KMS-11 (cell line): ENCODE results near the gene XRCC4.

Experiments used
- H2AFZ ChIP-seq: fragments of 200-600 bp; sonication (generic); 2 replicates; pipeline ENCODE4 v1.6.1; 2016; ENCODE audit warnings: antibody characterized with exemption, mixed run types, low read depth
- H3K27ac ChIP-seq: fragments of 200-600 bp; sonication (generic); 2 replicates; pipeline ENCODE4 v1.6.1; 2016; ENCODE audit warnings: mild to moderate bottlenecking, mixed run types
- H3K27me3 ChIP-seq: fragments of 200-600 bp; sonication (generic); 2 replicates; pipeline ENCODE4 v1.6.1; 2017; ENCODE audit warnings: mild to moderate bottlenecking, low read depth, mixed run types, moderate library complexity; ENCODE audit not compliant: insufficient read depth
- H3K36me3 ChIP-seq: fragments of 200-600 bp; sonication (generic); 2 replicates; pipeline ENCODE4 v1.6.1; 2017; ENCODE audit warnings: mild to moderate bottlenecking, mixed run types; ENCODE audit not compliant: insufficient read depth
- H3K4me1 ChIP-seq: fragments of 200-600 bp; sonication (generic); 2 replicates; pipeline ENCODE4 v1.6.1; 2016; ENCODE audit warnings: mild to moderate bottlenecking, low read depth, mixed run types; ENCODE audit not compliant: poor library complexity, severe bottlenecking
- H3K4me2 ChIP-seq: fragments of 200-600 bp; sonication (generic); 2 replicates; pipeline ENCODE4 v1.7.0; 2016; ENCODE audit warnings: mild to moderate bottlenecking, mixed run types
- H3K4me3 ChIP-seq: fragments of 200-600 bp; sonication (generic); IDR thresholded peaks from 2 replicates; pipeline ENCODE4 v1.6.1; 2017; ENCODE audit warnings: low read depth, low read length, mixed read lengths; ENCODE audit not compliant: insufficient read depth
- H3K79me2 ChIP-seq: fragments of 200-600 bp; sonication (generic); 2 replicates; pipeline ENCODE4 v1.6.1; 2016; ENCODE audit warnings: low read depth, mixed run types; ENCODE audit not compliant: insufficient read depth
- H3K9ac ChIP-seq: fragments of 200-600 bp; sonication (generic); 2 replicates; pipeline ENCODE4 v1.6.1; 2016; ENCODE audit warnings: mild to moderate bottlenecking, mixed run types
- H4K20me1 ChIP-seq: fragments of 200-600 bp; sonication (generic); 2 replicates; pipeline ENCODE4 v1.6.1; 2016; ENCODE audit warnings: mild to moderate bottlenecking, mixed run types; ENCODE audit not compliant: insufficient read depth
- CTCF ChIP-seq: fragments of 200-600 bp; sonication (generic); conservative IDR thresholded peaks from 2 replicates; pipeline ENCODE4 v1.6.1; 2017; ENCODE audit warnings: low read depth, mild to moderate bottlenecking, antibody characterized with exemption, low read length, moderate library complexity, mixed read lengths

The XRCC4 gene

DNA sequence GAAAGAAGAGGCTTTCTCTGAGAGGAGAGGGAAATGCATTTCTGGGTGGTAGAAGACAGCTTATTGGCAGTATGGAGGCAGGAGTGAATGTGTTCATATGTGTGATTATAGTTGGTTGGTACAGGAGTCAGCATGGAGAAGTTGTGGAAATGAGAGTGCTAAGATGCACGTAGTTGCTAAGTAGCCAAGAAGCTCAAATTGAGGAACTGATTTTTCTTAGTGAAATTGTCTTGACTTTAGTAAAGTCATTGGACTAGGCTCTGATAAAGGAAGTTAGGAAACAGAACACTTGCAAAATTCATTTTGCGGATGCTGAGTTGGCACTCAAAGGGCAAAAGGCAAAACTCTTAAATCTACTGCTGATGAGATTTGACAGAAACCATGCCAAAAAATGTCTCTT lies 235.3 kb downstream of the XRCC4 start:
- Histone ChIP-seq H3K4me3 (no peak overlapping the region), H3K27ac (no peak overlapping the region), H3K4me2 (no peak overlapping the region), H4K20me1 (no peaks in the 10 kb centered on the region), H3K36me3 (no peaks in the 10 kb centered on the region), H2AFZ (no peak overlapping the region), H3K4me1 (no peaks in the 10 kb centered on the region), H3K27me3 (no peaks in the 10 kb centered on the region), H3K79me2 (no peaks in the 10 kb centered on the region), H3K9ac (no peak overlapping the region)
- TF ChIP-seq CTCF = no peak

- H3K4me1 ChIP-seq = no peaks in the 10 kb centered on the region
- no peaks in the 10 kb centered on the region for H3K27me3 ChIP-seq
- no peak overlapping the region for H3K27ac ChIP-seq
- no peak overlapping the region for H2AFZ ChIP-seq
- no peaks in the 10 kb centered on the region for H3K79me2 ChIP-seq
- no peak overlapping the region for H3K4me3 ChIP-seq
- TF ChIP-seq CTCF = no peak
- no peak overlapping the region for H3K4me2 ChIP-seq
- H3K9ac ChIP-seq = no peak overlapping the region
- H3K36me3 ChIP-seq = no peaks in the 10 kb centered on the region
- no peaks in the 10 kb centered on the region for H4K20me1 ChIP-seq
Measured at GRCh38 chr5:83313436-83313835, 236.1 kb downstream of the XRCC4 start.

GRCh38 chr5:83321483-83322055 lies 244.2 kb downstream of the XRCC4 start:
- Histone ChIP-seq H4K20me1 (no peaks in the 10 kb centered on the region), H3K4me1 (no peaks in the 10 kb centered on the region), H3K4me2 (no peak overlapping the region), H3K79me2 (no peaks in the 10 kb centered on the region), H3K9ac (no peak overlapping the region), H2AFZ (no peak overlapping the region), H3K36me3 (no peaks in the 10 kb centered on the region), H3K27me3 (no peaks in the 10 kb centered on the region), H3K27ac (no peak overlapping the region), H3K4me3 (no peak overlapping the region)
- no peak for TF ChIP-seq CTCF

DNA sequence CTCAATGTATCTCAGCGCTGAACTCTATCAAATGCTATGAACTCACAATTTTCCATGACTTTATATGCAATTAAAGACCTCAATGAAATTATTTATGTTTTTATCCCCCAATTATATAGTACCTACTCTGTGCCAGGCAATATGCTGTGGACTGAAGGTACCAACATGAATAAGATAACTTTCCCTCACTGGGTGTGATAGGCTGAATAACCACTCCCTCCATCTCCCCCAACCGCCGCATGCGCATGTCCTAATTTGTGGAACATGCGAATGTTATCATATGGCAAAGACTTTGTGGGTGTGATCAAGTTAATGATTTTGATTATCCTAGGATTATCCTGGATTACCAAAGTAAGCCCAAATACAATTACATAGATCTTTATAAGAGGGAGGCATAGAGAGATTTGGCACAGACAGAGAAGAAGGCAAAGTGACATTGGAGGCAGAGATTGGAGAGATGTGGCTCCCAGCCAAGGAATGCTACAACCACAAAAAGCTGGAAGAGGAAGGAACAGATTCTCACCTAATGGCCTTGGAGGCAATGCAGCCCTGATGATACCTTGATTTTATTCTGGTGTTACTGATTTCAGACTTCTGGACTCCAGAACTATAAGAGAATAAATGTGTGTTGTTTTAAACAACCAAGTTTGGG lies 245.1 kb downstream of the XRCC4 start:
- Histone ChIP-seq H3K9ac (no peak overlapping the region), H2AFZ (no peak overlapping the region), H3K27ac (no peak overlapping the region), H3K4me3 (no peak overlapping the region), H3K79me2 (no peaks in the 10 kb centered on the region), H3K4me1 (no peaks in the 10 kb centered on the region), H3K36me3 (no peaks in the 10 kb centered on the region), H4K20me1 (no peaks in the 10 kb centered on the region), H3K27me3 (no peaks in the 10 kb centered on the region), H3K4me2 (no peak overlapping the region)
- no peak for TF ChIP-seq CTCF
